ENCODE data around the gene SMIM10L2A.

- TF ChIP-seq CTCF (IDR thresholded peaks at IDR 0.05) (no peak), POLR2A (IDR thresholded peaks at IDR 0.05) (no peak)
Observed at GRCh38 chrX:135436456-135436855, 14.7 kb downstream of the SMIM10L2A start.
